H1 (cell line): Measurements from ENCODE around the gene RGL1. TPM values are rescaled to one million over a fixed set of nuclear protein-coding genes. Genes with fewer than 3 reads are reported as not detected.

Experiments
- CTCF ChIA-PET: fragments of 300-600 bp; sonication (Branson Sonifier 250); formaldehyde crosslinking; loops from one replicate; lab custom pipeline; 2021; ENCODE audit not compliant: partially characterized antibody; lab: Charles Lee
- POLR2A ChIA-PET: fragments of 300-600 bp; sonication (Branson Sonifier 250); formaldehyde crosslinking; loops from one replicate; lab custom pipeline; 2021; ENCODE audit warnings: inconsistent platforms; ENCODE audit not compliant: partially characterized antibody; lab: Charles Lee
- DNase-seq, 2 experiments: peaks; one replicate each; pipeline versions ENCODE4 v3.0.0 to v3.0.0-alpha.2; 2010 to 2022; ENCODE audit warnings: low spot score in 2 of 2, low read depth in 1 of 2, mixed read lengths in 1 of 2
- FAIRE-seq: peaks from 2 replicates; lab custom pipeline; 2011; peaks lifted over from hg19 to GRCh38; lab: Jason Lieb, UNC
- H2AFZ ChIP-seq: 2 replicates; pipeline ENCODE4 v1.8.1; 2012; ENCODE audit warnings: low read length, inconsistent platforms
- H2AK5ac ChIP-seq: 2 replicates; pipeline ENCODE4 v1.6.1; 2013; ENCODE audit warnings: low read depth, low read length
- H2BK120ac ChIP-seq: replicated peaks from 2 replicates; pipeline ENCODE3; 2013; ENCODE audit warnings: low read depth, low read length, inconsistent platforms
- H2BK12ac ChIP-seq: 2 replicates; pipeline ENCODE4 v1.6.1; 2013; ENCODE audit warnings: low read depth, low read length
- H2BK15ac ChIP-seq: 2 replicates; pipeline ENCODE4 v1.6.1; 2013; ENCODE audit warnings: low read length
- H2BK20ac ChIP-seq: 2 replicates; pipeline ENCODE4 v1.6.1; 2013; ENCODE audit warnings: low read length
- H2BK5ac ChIP-seq: 2 replicates; pipeline ENCODE4 v1.6.1; 2013; ENCODE audit warnings: low read depth, low read length
- H3K14ac ChIP-seq: 2 replicates; pipeline ENCODE4 v1.6.1; 2013; ENCODE audit warnings: inconsistent platforms; ENCODE audit not compliant: insufficient read length
- H3K18ac ChIP-seq: 2 replicates; pipeline ENCODE4 v1.6.1; 2013; ENCODE audit warnings: low read length; ENCODE audit errors: extremely low read depth
- H3K23ac ChIP-seq: 2 replicates; pipeline ENCODE4 v1.6.1; 2013; ENCODE audit warnings: inconsistent platforms; ENCODE audit not compliant: insufficient read length
- H3K23me2 ChIP-seq: 2 replicates; pipeline ENCODE4 v1.6.1; 2013; ENCODE audit warnings: low read depth, low read length
- H3K27ac ChIP-seq: 2 replicates; pipeline ENCODE4 v1.6.1; 2011; ENCODE audit warnings: low read depth, low read length, inconsistent platforms
- H3K27me3 ChIP-seq, 4 experiments: replicated peaks in 1 of 4; 1 replicate in 1 of 4; 2 replicates in 3 of 4; pipeline versions ENCODE4 v1.6.1 to v1.8.1; 2011 to 2013; ENCODE audit warnings: low read length in 3 of 4, mild to moderate bottlenecking in 3 of 4, inconsistent platforms in 2 of 4, mixed read lengths in 2 of 4, moderate library complexity in 1 of 4; ENCODE audit not compliant: control insufficient read depth in 3 of 4, insufficient read depth in 3 of 4; ENCODE audit errors: extremely low read depth in 1 of 4
- H3K36me3 ChIP-seq, 4 experiments: 2 replicates each; pipeline versions ENCODE4 v1.6.1 to v1.8.1; 2011 to 2013; ENCODE audit warnings: mild to moderate bottlenecking in 4 of 4, low read length in 3 of 4, moderate library complexity in 2 of 4, control low read depth in 1 of 4, inconsistent platforms in 1 of 4; ENCODE audit not compliant: insufficient read depth in 4 of 4, control insufficient read depth in 2 of 4
- H3K4ac ChIP-seq: replicated peaks from 2 replicates; pipeline ENCODE3; 2013; ENCODE audit warnings: low read length, low read depth, mixed read lengths, inconsistent platforms; ENCODE audit not compliant: insufficient read length
- H3K4me1 ChIP-seq, 4 experiments: replicated peaks in 1 of 4; 1 replicate in 1 of 4; 2 replicates in 3 of 4; pipeline versions ENCODE4 v1.6.1 to v1.8.1; 2011 to 2013; ENCODE audit warnings: low read length in 3 of 4, inconsistent platforms in 2 of 4, mixed read lengths in 1 of 4; ENCODE audit not compliant: insufficient read depth in 4 of 4, control insufficient read depth in 3 of 4
- H3K4me2 ChIP-seq, 2 experiments: 2 replicates each; pipeline versions ENCODE4 v1.6.1 to v1.8.1; 2011 to 2013; ENCODE audit warnings: low read depth in 2 of 2, low read length in 2 of 2, control low read depth in 1 of 2, inconsistent platforms in 1 of 2, mild to moderate bottlenecking in 1 of 2; ENCODE audit not compliant: insufficient read depth in 1 of 2
- H3K4me3 ChIP-seq, 4 experiments: fragments of 200-600, 300-600 bp in 1 of 4; sonication (generic), shearing (Covaris generic), sonication (Bioruptor Twin) in 1 of 4; 2 replicates each; pipeline versions ENCODE4 v1.5.1 to v1.8.1; 2011 to 2016; ENCODE audit warnings: low read length in 4 of 4, low read depth in 3 of 4, control low read depth in 2 of 4, inconsistent platforms in 2 of 4, mild to moderate bottlenecking in 2 of 4, mixed read lengths in 1 of 4, moderate library complexity in 1 of 4; ENCODE audit not compliant: insufficient read depth in 2 of 4; ENCODE audit errors: extremely low read depth in 1 of 4
- H3K56ac ChIP-seq: replicated peaks from 2 replicates; pipeline ENCODE3; 2013; ENCODE audit warnings: low read depth, mild to moderate bottlenecking, mixed read lengths, low read length, inconsistent platforms; ENCODE audit not compliant: insufficient read length
- H3K79me1 ChIP-seq: 2 replicates; pipeline ENCODE4 v1.6.1; 2013; ENCODE audit warnings: low read depth, low read length, control low read depth
- H3K79me2 ChIP-seq, 2 experiments: 2 replicates each; pipeline versions ENCODE4 v1.6.1 to v1.8.1; 2012 to 2013; ENCODE audit warnings: low read length in 2 of 2, mild to moderate bottlenecking in 2 of 2, inconsistent platforms in 1 of 2; ENCODE audit not compliant: insufficient read depth in 2 of 2, control insufficient read depth in 1 of 2
- H3K9ac ChIP-seq, 4 experiments: replicated peaks in 1 of 4; 1 replicate in 1 of 4; 2 replicates in 3 of 4; pipeline versions ENCODE4 v1.6.1 to v1.8.1; 2011 to 2013; ENCODE audit warnings: low read depth in 3 of 4, low read length in 3 of 4, control low read depth in 2 of 4, mild to moderate bottlenecking in 2 of 4, moderate library complexity in 2 of 4, inconsistent platforms in 1 of 4; ENCODE audit errors: extremely low read depth in 1 of 4
- H3K9me3 ChIP-seq, 2 experiments: 2 replicates each; pipeline versions ENCODE4 v1.6.1 to v1.8.1; 2012 to 2013; ENCODE audit warnings: mild to moderate bottlenecking in 2 of 2, moderate library complexity in 2 of 2, control low read depth in 1 of 2, inconsistent platforms in 1 of 2, low read depth in 1 of 2, low read length in 1 of 2, mixed read lengths in 1 of 2; ENCODE audit not compliant: insufficient read depth in 2 of 2
- H4K20me1 ChIP-seq, 2 experiments: replicated peaks in 1 of 2; 2 replicates each; pipeline versions ENCODE3 to v1.8.1; 2011 to 2013; ENCODE audit warnings: inconsistent platforms in 2 of 2, low read length in 2 of 2, mild to moderate bottlenecking in 1 of 2; ENCODE audit not compliant: insufficient read depth in 2 of 2, control insufficient read depth in 1 of 2
- H4K5ac ChIP-seq: 2 replicates; pipeline ENCODE4 v1.6.1; 2013; ENCODE audit warnings: low read length, low read depth, mixed read lengths, inconsistent platforms; ENCODE audit not compliant: insufficient read length
- H4K8ac ChIP-seq: 2 replicates; pipeline ENCODE4 v1.8.0; 2013; ENCODE audit warnings: mild to moderate bottlenecking, moderate library complexity, low read length, inconsistent platforms; ENCODE audit not compliant: insufficient read depth; ENCODE audit errors: extremely low read depth
- H4K91ac ChIP-seq: replicated peaks from 2 replicates; pipeline ENCODE3; 2013; ENCODE audit warnings: low read length, mixed read lengths, inconsistent platforms; ENCODE audit not compliant: insufficient read length
- BRCA1 ChIP-seq: IDR thresholded peaks from 2 replicates; pipeline ENCODE4 v1.6.1; 2012; ENCODE audit warnings: low read depth, low read length, improper control_type of control experiment
- CHD1 ChIP-seq: IDR thresholded peaks from 2 replicates; pipeline ENCODE4 v1.6.1; 2012; ENCODE audit warnings: low read depth, low read length, improper control_type of control experiment
- EZH2 ChIP-seq: fragments of 200-600 bp; sonication (generic); IDR thresholded peaks from 2 replicates; pipeline ENCODE4 v1.7.1; 2012; ENCODE audit warnings: low read depth, mild to moderate bottlenecking, moderate library complexity, low read length, inconsistent platforms; ENCODE audit not compliant: severe bottlenecking
- MAFK ChIP-seq: IDR thresholded peaks from 2 replicates; pipeline ENCODE4 v1.6.1; 2012; ENCODE audit warnings: low read depth, mild to moderate bottlenecking, improper control_type of control experiment, low read length
- SP1 ChIP-seq: IDR thresholded peaks from 2 replicates; pipeline ENCODE4 v1.6.1; 2011; ENCODE audit warnings: low read depth, low read length
- TAF7 ChIP-seq: optimal IDR thresholded peaks from 2 replicates; pipeline ENCODE3; 2011; ENCODE audit warnings: low read depth, mild to moderate bottlenecking, inconsistent platforms, low read length, moderate library complexity, borderline replicate concordance
- TCF12 ChIP-seq: IDR thresholded peaks from 2 replicates; pipeline ENCODE4 v1.6.1; 2011; ENCODE audit warnings: low read depth, mild to moderate bottlenecking, low read length
- WGBS, 2 experiments: shearing (Covaris generic) in 1 of 2; methylation state at CpG; one replicate each; pipeline versions ENCODE4 v1.1.6 to v1.1.7; 2013 to 2015; ENCODE audit warnings: low lambda C conversion rate in 2 of 2, mixed read lengths in 2 of 2, inconsistent platforms in 1 of 2, low coverage in 1 of 2, missing lambda C conversion rate in 1 of 2; ENCODE audit not compliant: insufficient replicate concordance in 2 of 2, insufficient coverage in 1 of 2, insufficient read length in 1 of 2; ENCODE audit errors: extremely low coverage in 1 of 2, missing lambda C conversion rate in 1 of 2; 5-methylcytosine and 5-hydroxymethylcytosine counted together
- polyA plus RNA-seq, 7 experiments: library from polyadenylated mRNA; depleted of rRNA in 3 of 7; stranded (reverse) in 5 of 7; unstranded in 2 of 7; fragments of >200 nt in 5 of 7; fragments of 200-250 nt in 2 of 7; gene quantifications; 1 replicate in 5 of 7; 2 replicates in 1 of 7; 4 replicates in 1 of 7; pipeline versions ENCODE4 v1.2.1 to v1.2.3, GENCODE V29; 2011 to 2013; ENCODE audit warnings: missing spikeins in 2 of 7, mixed read lengths in 2 of 7
- total RNA-seq: library from RNA; stranded (reverse); fragmentation: NEBNext Ultra II Directional; extraction: Animal tissue kit (Norgen Biotek cat#: 25700); gene quantifications from 2 replicates; pipeline ENCODE4 v1.2.1, GENCODE V29; 2021

The RGL1 gene
- total and polyA plus RNA-seq, 2 of the 8 experiments (the other 6 are each of a cell fraction or from before 2014, with no cell fraction given), result 0.98 to 2.4 TPM

GRCh38 chr1:183769956-183770815 lies 34.7 kb upstream of the RGL1 start:
- ChIA-PET POLR2A (no interaction called here), CTCF (interaction anchor here (0.8 kb wide), 1 partner anchor 59 kb away, joined by 4 read pairs; no protein-coding TSS in a partner anchor)
- WGBS, 2 experiments, result 69% methylated on average over 5 of the region's 5 CpGs; no CpG with 5 or more reads in 1 of the 2 experiments
- no peaks in the 10 kb centered on the region for H3K23me2 ChIP-seq
- no peak overlapping the region for H2BK12ac ChIP-seq
- H4K20me1 ChIP-seq, result no peaks in the 10 kb centered on the region
- no peak overlapping the region for H4K5ac ChIP-seq
- H3K23ac ChIP-seq, result no peak overlapping the region
- H2AFZ ChIP-seq, result no peak overlapping the region
- H3K4ac ChIP-seq, result no peak overlapping the region
- H3K18ac ChIP-seq, result no peak overlapping the region
- H3K36me3 ChIP-seq, result no peaks in the 10 kb centered on the region
- no peaks in the 10 kb centered on the region for H3K79me1 ChIP-seq
- no peak overlapping the region for H2BK15ac ChIP-seq
- FAIRE-seq, result no peak
- no peaks in the 10 kb centered on the region for H3K27me3 ChIP-seq
- H4K91ac ChIP-seq, result no peak overlapping the region
- no peak for DNase-seq
- no peak overlapping the region for H2BK20ac ChIP-seq
- no peak overlapping the region for H3K9ac ChIP-seq
- H2AK5ac ChIP-seq, result no peak overlapping the region
- no peak overlapping the region for H2BK120ac ChIP-seq
- H2BK5ac ChIP-seq, result no peak overlapping the region
- no peaks in the 10 kb centered on the region for H3K4me1 ChIP-seq
- TF ChIP-seq TCF12 (no peak), SP1 (no peak), EZH2 (no peak), BRCA1 (no peak), CHD1 (no peak), TAF7 (no peak), MAFK (no peak)
- H4K8ac ChIP-seq, result no peak overlapping the region
- no peak overlapping the region for H3K4me3 ChIP-seq
- H3K79me2 ChIP-seq, result no peaks in the 10 kb centered on the region
- H3K4me2 ChIP-seq, result no peak overlapping the region
- no peak overlapping the region for H3K14ac ChIP-seq
- H3K27ac ChIP-seq, result no peak overlapping the region
- H3K56ac ChIP-seq, result no peak overlapping the region
- H3K9me3 ChIP-seq, result peaks cover 7% of the 10 kb centered on the region in 2 experiments; a peak in 3 of 4 replicates
